Neural crest cell (in vitro differentiated cells): ENCODE results near the gene GBGT1. TPM values are rescaled to one million over a fixed set of nuclear protein-coding genes. Genes with fewer than 3 reads are reported as not detected.

Source experiments
- DNase-seq: peaks from one replicate; pipeline ENCODE4 v3.0.0; 2021; ENCODE audit warnings: low read depth, mixed read lengths, low spot score
- H3K27ac Mint-ChIP-seq: one replicate; pipeline ENCODE4 v1.8.0; 2021; ENCODE audit warnings: mild to moderate bottlenecking, mixed read lengths; ENCODE audit not compliant: unreplicated experiment
- H3K27me3 Mint-ChIP-seq: 2 replicates; pipeline ENCODE4 v1.8.0; 2021; ENCODE audit warnings: low read depth, mild to moderate bottlenecking, mixed read lengths
- H3K36me3 Mint-ChIP-seq: 2 replicates; pipeline ENCODE4 v1.8.0; 2021; ENCODE audit warnings: low read depth, mild to moderate bottlenecking, mixed read lengths
- H3K4me1 Mint-ChIP-seq: 2 replicates; pipeline ENCODE4 v1.8.0; 2021; ENCODE audit warnings: mixed read lengths
- H3K4me3 Mint-ChIP-seq: one replicate; pipeline ENCODE4 v1.8.0; 2021; ENCODE audit warnings: mild to moderate bottlenecking, mixed read lengths
- H3K9me3 Mint-ChIP-seq: 2 replicates; pipeline ENCODE4 v1.8.0; 2021; ENCODE audit warnings: mixed read lengths
- total RNA-seq: library from RNA; stranded (reverse); gene quantifications from 2 replicates; pipeline ENCODE4 v1.2.1, GENCODE V29; 2021
- TF ChIP-seq, protein P1 (sequence below): fragments of 200-600 bp; sonication (generic); conservative IDR thresholded peaks from 2 replicates; pipeline ENCODE4 v1.5.0; 2021; ENCODE audit warnings: antibody characterized with exemption, mild to moderate bottlenecking

GBGT1 gene
- total RNA-seq, 1 donor from 2014 or later, result 13.8 TPM

GRCh38 chr9:133200631-133201030, 36.9 kb upstream of the GBGT1 start:
- Mint-ChIP-seq H3K27ac (no peak overlapping the region), H3K4me1 (no peaks in the 10 kb centered on the region), H3K9me3 (no peaks in the 10 kb centered on the region), H3K27me3 (peaks cover 19% of the 10 kb centered on the region), H3K4me3 (no peak overlapping the region), H3K36me3 (no peaks in the 10 kb centered on the region)
- DNase-seq, result no peak
- TF ChIP-seq, protein P1, sequence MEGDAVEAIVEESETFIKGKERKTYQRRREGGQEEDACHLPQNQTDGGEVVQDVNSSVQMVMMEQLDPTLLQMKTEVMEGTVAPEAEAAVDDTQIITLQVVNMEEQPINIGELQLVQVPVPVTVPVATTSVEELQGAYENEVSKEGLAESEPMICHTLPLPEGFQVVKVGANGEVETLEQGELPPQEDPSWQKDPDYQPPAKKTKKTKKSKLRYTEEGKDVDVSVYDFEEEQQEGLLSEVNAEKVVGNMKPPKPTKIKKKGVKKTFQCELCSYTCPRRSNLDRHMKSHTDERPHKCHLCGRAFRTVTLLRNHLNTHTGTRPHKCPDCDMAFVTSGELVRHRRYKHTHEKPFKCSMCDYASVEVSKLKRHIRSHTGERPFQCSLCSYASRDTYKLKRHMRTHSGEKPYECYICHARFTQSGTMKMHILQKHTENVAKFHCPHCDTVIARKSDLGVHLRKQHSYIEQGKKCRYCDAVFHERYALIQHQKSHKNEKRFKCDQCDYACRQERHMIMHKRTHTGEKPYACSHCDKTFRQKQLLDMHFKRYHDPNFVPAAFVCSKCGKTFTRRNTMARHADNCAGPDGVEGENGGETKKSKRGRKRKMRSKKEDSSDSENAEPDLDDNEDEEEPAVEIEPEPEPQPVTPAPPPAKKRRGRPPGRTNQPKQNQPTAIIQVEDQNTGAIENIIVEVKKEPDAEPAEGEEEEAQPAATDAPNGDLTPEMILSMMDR, result no peak

GRCh38 chr9:133199648-133200321, 36.1 kb upstream of the GBGT1 start:
- peaks cover 26% of the 10 kb centered on the region for H3K27me3 Mint-ChIP-seq
- no peaks in the 10 kb centered on the region for H3K4me1 Mint-ChIP-seq
- H3K36me3 Mint-ChIP-seq, result no peaks in the 10 kb centered on the region
- H3K9me3 Mint-ChIP-seq, result no peaks in the 10 kb centered on the region
- no peak overlapping the region for H3K4me3 Mint-ChIP-seq
- TF ChIP-seq, protein P1, result no peak
- no peak for DNase-seq
- no peak overlapping the region for H3K27ac Mint-ChIP-seq

DNA sequence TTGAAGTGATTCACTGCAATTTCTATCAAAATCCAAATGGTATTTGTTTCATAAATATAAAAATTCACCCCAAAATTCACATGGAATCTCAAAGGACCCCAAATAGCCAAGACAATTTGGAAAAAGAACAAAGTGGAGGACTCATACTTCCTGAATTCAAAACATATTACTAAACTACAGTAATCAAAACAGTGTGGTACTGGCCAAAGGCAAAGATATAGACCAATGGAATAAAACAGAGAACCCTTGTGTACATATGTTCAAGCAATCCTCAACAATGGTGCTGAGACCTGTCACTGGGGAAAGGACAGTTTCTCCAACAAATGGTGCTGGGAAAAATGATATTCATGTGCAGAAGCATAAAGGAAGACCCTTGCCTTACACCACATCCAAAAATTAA, 31.3 kb upstream of the GBGT1 start:
- Mint-ChIP-seq H3K36me3 (no peaks in the 10 kb centered on the region), H3K4me3 (no peak overlapping the region)

DNA sequence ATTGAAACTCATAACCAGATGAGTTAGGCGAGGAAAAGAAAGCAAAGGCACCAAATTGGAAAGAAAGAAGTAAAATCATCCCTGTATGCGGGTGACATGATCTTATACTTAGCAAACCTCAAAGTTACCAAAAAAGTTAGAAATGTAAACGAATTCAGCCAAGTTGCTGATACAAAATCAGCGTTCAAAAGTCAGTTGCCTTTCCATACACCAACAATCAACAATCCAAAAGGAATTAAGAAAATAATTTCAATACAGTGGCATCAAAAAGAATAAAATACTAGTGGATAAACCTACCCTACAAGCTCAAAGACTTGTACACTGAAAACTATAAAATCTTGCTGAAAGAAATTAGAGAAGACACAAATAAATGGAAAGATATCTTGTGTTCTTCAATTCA, 30.9 kb upstream of the GBGT1 start:
- H3K27ac Mint-ChIP-seq, result no peak overlapping the region
- no peaks in the 10 kb centered on the region for H3K36me3 Mint-ChIP-seq
- peaks cover 39% of the 10 kb centered on the region for H3K27me3 Mint-ChIP-seq
- H3K4me1 Mint-ChIP-seq, result no peaks in the 10 kb centered on the region
- DNase-seq, result no peak
- no peaks in the 10 kb centered on the region for H3K9me3 Mint-ChIP-seq
- TF ChIP-seq, protein P1, result no peak
- no peak overlapping the region for H3K4me3 Mint-ChIP-seq

More for the DNA sequence above, 31.3 kb upstream of the GBGT1 start:
- no peak for DNase-seq
- TF ChIP-seq, protein P1, result no peak
- no peak overlapping the region for H3K27ac Mint-ChIP-seq
- H3K9me3 Mint-ChIP-seq, result no peaks in the 10 kb centered on the region
- peaks cover 39% of the 10 kb centered on the region for H3K27me3 Mint-ChIP-seq
- no peaks in the 10 kb centered on the region for H3K4me1 Mint-ChIP-seq

GRCh38 chr9:133191989-133192388, 28.3 kb upstream of the GBGT1 start:
- TF ChIP-seq, protein P1, result no peak
- H3K27ac Mint-ChIP-seq, result no peak overlapping the region
- peaks cover 53% of the 10 kb centered on the region for H3K27me3 Mint-ChIP-seq
- H3K4me3 Mint-ChIP-seq, result no peak overlapping the region
- H3K4me1 Mint-ChIP-seq, result no peaks in the 10 kb centered on the region
- no peaks in the 10 kb centered on the region for H3K36me3 Mint-ChIP-seq
- no peak for DNase-seq
- no peaks in the 10 kb centered on the region for H3K9me3 Mint-ChIP-seq
